ENCODE data around the gene MBNL3.
"Not testable (repeated sequence)": the region's sequence is repeated elsewhere in the genome, so short reads cannot be mapped to it uniquely, and the experiment has no call there.

MBNL3 gene

GRCh38 chrX:132378281-132378680, 110.6 kb downstream of the MBNL3 start:
- no peak overlapping the region for H3K4me3 ChIP-seq (ENCODE audit: low read depth, low read length)

GRCh38 chrX:132375941-132376340, 112.9 kb downstream of the MBNL3 start:
- H3K4me3 ChIP-seq (ENCODE audit: low read depth, low read length) = no peak overlapping the region

GRCh38 chrX:132373610-132374009, 115.2 kb downstream of the MBNL3 start:
- no peak overlapping the region for H3K4me3 ChIP-seq (ENCODE audit: low read depth, low read length)

- H3K4me3 ChIP-seq (ENCODE audit: low read depth, low read length) = no peak overlapping the region
Observed at GRCh38 chrX:132369617-132370326, 119.1 kb downstream of the MBNL3 start.

GRCh38 chrX:132367984-132368383, 120.9 kb downstream of the MBNL3 start:
- H3K4me3 ChIP-seq (ENCODE audit: low read depth, low read length) = no peak overlapping the region

- H3K4me3 ChIP-seq (ENCODE audit: low read depth, low read length) = no peak overlapping the region
Observed at GRCh38 chrX:132367314-132367713, 121.5 kb downstream of the MBNL3 start.

DNA sequence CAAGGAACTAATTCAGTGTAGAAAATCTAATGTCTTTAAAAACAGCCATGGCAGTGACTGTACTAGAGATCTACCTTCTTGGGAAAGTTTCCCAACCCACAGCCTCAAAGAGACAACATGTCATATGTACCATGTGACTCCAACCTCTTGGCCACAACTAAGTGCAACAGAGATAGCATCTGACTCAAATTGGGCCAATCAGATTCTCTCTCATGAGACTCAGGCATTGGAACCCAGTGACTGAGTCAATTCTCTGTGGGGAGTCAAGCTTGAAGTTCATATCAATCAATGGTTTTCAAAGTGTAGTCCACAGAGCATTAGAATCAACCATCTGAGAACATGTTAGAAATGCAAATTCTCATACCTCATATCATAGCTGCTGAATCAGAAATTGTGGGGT, 123.3 kb downstream of the MBNL3 start:
- no peak overlapping the region for H3K4me3 ChIP-seq (ENCODE audit: low read depth, low read length)

- H3K4me3 ChIP-seq (ENCODE audit: low read depth, low read length) = no peak overlapping the region
Observed at GRCh38 chrX:132364313-132364712, 124.5 kb downstream of the MBNL3 start.

DNA sequence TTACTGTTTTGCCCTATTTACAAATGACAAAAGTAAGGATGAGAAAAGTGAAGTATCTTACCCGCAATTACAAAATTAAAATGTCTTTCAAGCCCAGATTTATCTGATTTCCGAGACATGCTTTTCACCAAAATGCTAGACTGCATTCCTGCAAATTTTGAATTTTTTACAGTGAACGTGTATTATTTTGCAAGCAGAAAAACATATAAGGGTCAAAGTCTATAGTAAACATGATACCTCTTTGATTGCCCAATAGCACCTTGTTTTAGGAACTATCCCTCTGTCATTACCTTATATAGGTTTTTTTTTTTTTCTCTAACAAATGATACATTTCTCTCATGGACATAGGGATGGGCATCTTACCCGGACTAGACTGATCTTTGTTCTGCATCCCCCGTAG, 135.4 kb downstream of the MBNL3 start:
- H3K4me3 ChIP-seq (ENCODE audit: low read depth, low read length) = no peak overlapping the region

- no peak overlapping the region for H3K4me3 ChIP-seq (ENCODE audit: low read depth, low read length)
Observed at GRCh38 chrX:132336172-132336571, 152.7 kb downstream of the MBNL3 start.

- no peak overlapping the region for H3K4me3 ChIP-seq (ENCODE audit: low read depth, low read length)
Observed at GRCh38 chrX:132333351-132333750, 155.5 kb downstream of the MBNL3 start.

- no peak overlapping the region for H3K4me3 ChIP-seq (ENCODE audit: low read depth, low read length)
Observed at GRCh38 chrX:132331532-132331931, 157.3 kb downstream of the MBNL3 start.

- H3K4me3 ChIP-seq (ENCODE audit: low read depth, low read length) = no peak overlapping the region
Observed at GRCh38 chrX:132331000-132331399, 157.8 kb downstream of the MBNL3 start.

GRCh38 chrX:132330156-132330729, 158.6 kb downstream of the MBNL3 start:
- no peak overlapping the region for H3K4me3 ChIP-seq (ENCODE audit: low read depth, low read length)

DNA sequence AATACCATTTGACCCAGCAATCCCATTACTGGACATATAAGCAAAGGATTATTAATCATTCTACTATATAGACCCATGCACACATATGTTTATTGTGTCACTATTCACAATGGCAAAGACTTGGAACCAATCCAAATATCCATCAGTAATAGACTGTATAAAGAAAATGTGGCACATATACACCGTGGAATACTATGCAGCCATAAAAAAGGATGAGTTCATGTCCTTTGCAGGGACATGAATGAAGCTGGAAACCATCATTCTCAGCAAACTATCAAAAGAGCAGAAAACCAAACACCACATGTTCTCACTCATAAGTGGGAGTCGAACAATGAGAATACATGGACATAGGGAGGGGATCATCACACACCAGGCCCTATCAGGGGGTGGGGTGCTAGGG, 161.9 kb downstream of the MBNL3 start:
- not testable (repeated sequence) for H3K4me3 ChIP-seq (ENCODE audit: low read depth, low read length)

All from iPS-11a (cell line).